GM06990 (cell line): Measurements from ENCODE around the gene CAMK1D.

ENCODE experiments used
- DNase-seq: peaks from one replicate; pipeline ENCODE4 v3.0.0-alpha.2; 2011; ENCODE audit not compliant: insufficient read length; ENCODE audit errors: extremely low read depth
- H3K27me3 ChIP-seq: replicated peaks from 2 replicates; pipeline ENCODE4 v1.6.0; 2011; ENCODE audit warnings: low read length; ENCODE audit not compliant: control insufficient read depth, insufficient read depth
- H3K36me3 ChIP-seq: 2 replicates; pipeline ENCODE4 v1.5.1; 2011; ENCODE audit warnings: low read length; ENCODE audit not compliant: control insufficient read depth, insufficient read depth
- H3K4me3 ChIP-seq: replicated peaks from 2 replicates; pipeline ENCODE4 v1.5.1; 2011; ENCODE audit warnings: low read depth, mild to moderate bottlenecking, control low read depth, low read length
- CTCF ChIP-seq: IDR thresholded peaks from 2 replicates; pipeline ENCODE4 v1.5.1; 2011; ENCODE audit warnings: low read length, control low read depth, mild to moderate bottlenecking, inconsistent platforms; ENCODE audit not compliant: insufficient read depth, poor library complexity, severe bottlenecking

The CAMK1D gene

DNA sequence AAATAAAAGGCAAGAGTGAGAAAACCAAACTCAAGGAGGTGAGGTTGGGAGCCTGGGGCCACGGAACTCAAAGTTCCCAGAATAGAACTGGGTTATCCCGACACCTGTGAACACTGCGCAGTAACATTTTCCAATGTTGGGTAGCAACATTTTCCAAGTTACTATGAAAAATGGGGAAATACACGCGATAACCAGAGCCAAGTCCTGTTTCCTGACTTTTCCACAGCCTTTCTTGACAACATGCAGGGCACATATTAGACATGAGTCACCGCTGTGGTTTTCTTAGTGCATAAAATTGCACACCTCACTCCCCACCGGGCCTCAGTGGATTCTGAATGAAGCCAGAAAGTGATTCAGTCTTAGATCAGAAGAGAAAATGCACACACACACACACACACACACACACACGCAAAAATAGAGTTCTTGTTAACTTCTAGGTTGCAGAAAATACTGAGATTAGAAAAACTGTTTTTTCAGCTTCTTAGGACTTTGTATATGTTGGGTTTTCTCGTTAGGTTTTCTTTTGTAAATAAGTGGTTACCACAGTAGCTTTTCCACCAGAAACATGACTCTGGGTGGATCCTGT is 70.0 kb downstream of the CAMK1D start:
- no peak for TF ChIP-seq CTCF
- Histone ChIP-seq H3K4me3 (no peak overlapping the region), H3K27me3 (no peaks in the 10 kb centered on the region), H3K36me3 (no peaks in the 10 kb centered on the region; the same call in 1 of the 2 replicates)
- no peak for DNase-seq

DNA sequence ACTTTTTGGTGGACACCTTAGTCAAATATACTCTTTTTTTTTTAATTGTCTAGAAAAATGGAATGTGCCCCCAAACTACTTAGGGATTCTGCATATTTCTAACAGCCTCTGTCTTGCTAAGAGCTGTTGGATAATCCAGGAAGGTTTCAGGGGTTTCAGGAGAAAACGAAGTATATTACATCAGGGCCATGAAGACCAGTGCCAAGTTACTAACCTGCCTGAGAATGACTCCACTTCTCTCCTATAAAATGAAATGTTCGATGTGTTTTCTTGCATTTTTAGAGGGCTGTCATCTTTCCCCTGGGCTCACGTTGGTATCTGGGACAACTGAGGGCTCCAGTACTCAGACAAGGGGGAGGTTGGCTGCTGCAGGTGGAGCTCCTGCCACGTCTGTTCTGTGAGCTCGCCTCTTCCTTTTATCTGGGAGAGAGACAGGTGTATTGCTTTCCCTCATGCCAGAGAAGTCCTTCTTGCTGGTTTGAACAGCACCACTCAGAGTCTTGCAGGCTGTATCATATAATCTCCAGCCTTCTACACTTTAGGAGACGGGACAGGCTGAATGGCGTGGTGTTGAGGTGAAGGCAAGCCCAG is 71.3 kb downstream of the CAMK1D start:
- no peak for DNase-seq
- Histone ChIP-seq H3K4me3 (no peak overlapping the region), H3K27me3 (no peaks in the 10 kb centered on the region), H3K36me3 (no peaks in the 10 kb centered on the region; the same call in 1 of the 2 replicates)
- TF ChIP-seq CTCF: no peak

GRCh38 chr10:12422189-12422588 is 72.8 kb downstream of the CAMK1D start:
- Histone ChIP-seq H3K27me3 (no peaks in the 10 kb centered on the region), H3K36me3 (no peaks in the 10 kb centered on the region; the same call in 1 of the 2 replicates), H3K4me3 (no peak overlapping the region)
- no peak for DNase-seq
- no peak for TF ChIP-seq CTCF

DNA sequence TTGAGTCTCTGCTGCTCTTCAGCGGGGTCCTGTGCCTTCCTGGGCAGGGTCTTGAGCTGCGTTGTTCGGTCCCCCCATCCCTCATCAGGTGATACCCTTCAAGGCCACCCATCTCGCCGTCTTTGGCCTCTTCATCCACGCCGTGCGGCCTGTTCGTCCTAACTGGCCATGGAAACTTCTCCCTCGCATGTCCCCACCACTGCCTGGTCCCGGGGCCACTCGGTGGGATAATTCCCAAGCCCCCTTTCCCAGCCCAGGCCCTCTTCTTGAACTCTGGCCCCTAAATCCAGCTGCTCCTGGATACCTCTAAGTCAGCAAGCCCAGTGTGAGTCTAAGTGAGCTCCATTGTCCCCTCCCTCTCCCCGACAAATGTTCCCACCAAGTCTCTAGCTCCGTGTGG is 74.5 kb downstream of the CAMK1D start:
- no peak overlapping the region for H3K4me3 ChIP-seq

DNA sequence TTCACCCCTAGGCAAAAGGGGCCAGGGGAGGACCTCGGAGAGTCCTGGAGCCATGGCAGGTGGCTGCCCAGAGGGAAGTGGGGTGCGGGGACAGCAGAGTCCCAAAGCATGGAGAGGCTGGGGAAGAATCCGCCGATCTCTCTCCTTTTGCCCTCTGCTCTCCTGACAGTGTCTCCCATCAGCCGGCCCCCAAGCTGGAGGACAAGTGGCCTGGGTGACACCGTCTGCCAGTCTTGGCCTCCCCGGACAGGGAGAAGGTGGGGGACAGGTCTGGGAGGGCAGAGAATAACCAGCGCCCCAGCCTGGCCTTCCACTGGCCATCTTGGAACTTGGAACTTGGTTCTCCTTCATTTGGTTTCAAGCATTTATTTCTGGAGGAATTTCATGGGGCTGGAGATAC is 77.9 kb downstream of the CAMK1D start:
- DNase-seq: no peak
- TF ChIP-seq CTCF: no peak
- Histone ChIP-seq H3K36me3 (no peaks in the 10 kb centered on the region; the same call in 1 of the 2 replicates), H3K27me3 (no peaks in the 10 kb centered on the region), H3K4me3 (no peak overlapping the region)

More for the DNA sequence above, 74.5 kb downstream of the CAMK1D start:
- H3K36me3 ChIP-seq: no peaks in the 10 kb centered on the region; the same call in 1 of the 2 replicates
- no peak for TF ChIP-seq CTCF
- DNase-seq: no peak
- no peaks in the 10 kb centered on the region for H3K27me3 ChIP-seq
